K562 (cell line): ENCODE data around the gene ARPC4. TPM values are rescaled to one million over a fixed set of nuclear protein-coding genes. Genes with fewer than 3 reads are reported as not detected.

Experiments used
- ATAC-seq: fragments of 200-7000 bp; cut with Tn5 transposase; 3 replicates; pipeline ENCODE4 v1.9.1; 2020; ENCODE audit warnings: moderate library complexity
- BruUV-seq: library from RNA; stranded (reverse); fragments of 400-500 nt; replicated peaks from 2 replicates; lab custom pipeline; 2021; lab: Mats Ljungman, UMichigan
- CTCF ChIA-PET: fragments of 300-600 bp; formaldehyde crosslinking; extraction: SDS; loops from one replicate; lab custom pipeline; 2021; ENCODE audit warnings: low intra/inter-chr PET ratio; lab: Yijun Ruan, JAX
- POLR2A ChIA-PET: fragments of 300-600, 350-650 bp; sonication (Branson Sonifier 250); formaldehyde crosslinking; extraction: SDS; loops from one replicate; lab custom pipeline; 2021; ENCODE audit warnings: antibody characterized with exemption, inconsistent platforms; lab: Yijun Ruan, JAX
- DNase-seq, 4 experiments: peaks; one replicate each; pipeline versions ENCODE4 v3.0.0 to v3.0.0-alpha.2; 2011 to 2018; ENCODE audit warnings: low spot score in 3 of 4, mixed read lengths in 3 of 4; ENCODE audit errors: extremely low read depth in 1 of 4
- FAIRE-seq: peaks from 2 replicates; lab custom pipeline; 2011; peaks lifted over from hg19 to GRCh38; lab: Jason Lieb, UNC
- H2AFZ ChIP-seq: 2 replicates; pipeline ENCODE4 v1.6.0; 2011; ENCODE audit warnings: low read depth, low read length, control low read depth, inconsistent platforms
- H3K27ac ChIP-seq: fragments of 200-600 bp; 3 replicates; pipeline ENCODE4 v1.8.0; 2011; ENCODE audit warnings: low read depth, mild to moderate bottlenecking, control low read depth, inconsistent platforms, low read length, moderate library complexity, mixed read lengths; ENCODE audit errors: extremely low read depth
- H3K27me3 ChIP-seq, 2 experiments: fragments of 300-600 bp in 1 of 2; 2 replicates in 1 of 2; 3 replicates in 1 of 2; pipeline versions ENCODE4 v1.6.0 to v1.8.0; 2011; ENCODE audit warnings: inconsistent platforms in 2 of 2, low read length in 2 of 2, mild to moderate bottlenecking in 1 of 2, mixed read lengths in 1 of 2, moderate library complexity in 1 of 2; ENCODE audit not compliant: control insufficient read depth in 2 of 2, insufficient read depth in 2 of 2
- H3K36me3 ChIP-seq: fragments of 300-600 bp; 3 replicates; pipeline ENCODE4 v1.8.0; 2011; ENCODE audit warnings: mild to moderate bottlenecking, low read length, inconsistent platforms; ENCODE audit not compliant: control insufficient read depth, insufficient read depth
- H3K4me1 ChIP-seq, 2 experiments: fragments of 200-600 bp in 1 of 2; replicated peaks in 1 of 2; 2 replicates in 1 of 2; 3 replicates in 1 of 2; pipeline versions ENCODE4 v1.5.1 to v1.8.0; 2011; ENCODE audit warnings: inconsistent platforms in 2 of 2, low read length in 2 of 2, mild to moderate bottlenecking in 1 of 2, mixed read lengths in 1 of 2, moderate library complexity in 1 of 2; ENCODE audit not compliant: control insufficient read depth in 2 of 2, insufficient read depth in 2 of 2
- H3K4me2 ChIP-seq: 2 replicates; pipeline ENCODE4 v1.6.1; 2011; ENCODE audit warnings: low read length, control low read depth, inconsistent platforms, mixed read lengths; ENCODE audit not compliant: insufficient read depth
- H3K4me3 ChIP-seq: fragments of 200-600 bp; sonication (generic), shearing (Covaris generic); 2 replicates; pipeline ENCODE4 v1.5.1; 2016; ENCODE audit warnings: control low read depth, inconsistent platforms
- H3K79me2 ChIP-seq: fragments of 200-600 bp; 3 replicates; pipeline ENCODE4 v1.8.0; 2011; ENCODE audit warnings: low read length, inconsistent platforms; ENCODE audit not compliant: control insufficient read depth, insufficient read depth
- H3K9ac ChIP-seq, 2 experiments: 2 replicates each; pipeline versions ENCODE4 v1.6.0 to v1.6.1; 2011; ENCODE audit warnings: low read depth in 2 of 2, low read length in 2 of 2, control low read depth in 1 of 2, inconsistent platforms in 1 of 2, mild to moderate bottlenecking in 1 of 2, mixed read lengths in 1 of 2; ENCODE audit not compliant: insufficient read depth in 1 of 2
- H3K9me1 ChIP-seq: one replicate; pipeline ENCODE4 v1.6.0; 2011; ENCODE audit warnings: inconsistent platforms, mild to moderate bottlenecking, low read length, moderate library complexity; ENCODE audit not compliant: control insufficient read depth, insufficient read depth
- H3K9me3 ChIP-seq: replicated peaks from 2 replicates; pipeline ENCODE4 v1.5.1; 2011; ENCODE audit warnings: low read depth, low read length, inconsistent platforms; ENCODE audit not compliant: control insufficient read depth, insufficient read depth
- H4K20me1 ChIP-seq: replicated peaks from 2 replicates; pipeline ENCODE4 v1.6.1; 2011; ENCODE audit warnings: low read length, inconsistent platforms, mixed read lengths; ENCODE audit not compliant: control insufficient read depth, insufficient read depth
- ADNP ChIP-seq: fragments of 200-800 bp; sonication (Bioruptor generic); IDR thresholded peaks from 2 replicates; pipeline ENCODE4 v1.6.1; 2016; ENCODE audit warnings: missing genetic modification characterization, missing compliant biosample characterization
- BMI1 ChIP-seq: fragments of 150-350 bp; IDR thresholded peaks from 2 replicates; pipeline ENCODE4 v1.6.1; 2014; ENCODE audit warnings: low read length
- CEBPG ChIP-seq, 3 experiments: fragments of 200-800 bp in 1 of 3; sonication (Bioruptor generic) in 1 of 3; sonication (generic) in 1 of 3; formaldehyde crosslinking in 1 of 3; IDR thresholded peaks in 2 of 3; conservative IDR thresholded peaks in 1 of 3; 2 replicates each; pipeline versions ENCODE4 v1.6.1 to v1.8.0; 2016 to 2022; ENCODE audit warnings: missing compliant biosample characterization in 2 of 3, missing genetic modification characterization in 2 of 3, mild to moderate bottlenecking in 1 of 3, missing genetic modification reagents in 1 of 3
- ETS2 ChIP-seq: IDR thresholded peaks from 2 replicates; pipeline ENCODE4 v1.6.1; 2016; ENCODE audit warnings: borderline replicate concordance, missing genetic modification characterization, mild to moderate bottlenecking, moderate library complexity, missing compliant biosample characterization; ENCODE audit not compliant: poor library complexity, severe bottlenecking
- IFI16 ChIP-seq: fragments of 250-450 bp; sonication (Bioruptor Pico); IDR thresholded peaks from 2 replicates; pipeline ENCODE4 v2.1.2; 2022; ENCODE audit warnings: mild to moderate bottlenecking, inconsistent platforms
- KAT8 ChIP-seq: fragments of 450-650 bp; IDR thresholded peaks from 2 replicates; pipeline ENCODE4 v1.6.1; 2016; ENCODE audit warnings: low read depth, mild to moderate bottlenecking
- NBN ChIP-seq: fragments of 450-650 bp; IDR thresholded peaks from 2 replicates; pipeline ENCODE4 v1.6.1; 2016; ENCODE audit warnings: low read depth, mild to moderate bottlenecking
- RUNX1 ChIP-seq: sonication (generic); IDR thresholded peaks from 2 replicates; pipeline ENCODE4 v1.6.1; 2016; ENCODE audit warnings: antibody characterized with exemption, low read depth
- TEAD4 ChIP-seq, 2 experiments: sonication (generic) in 1 of 2; formaldehyde crosslinking in 1 of 2; IDR thresholded peaks; 2 replicates each; pipeline versions ENCODE4 v1.6.1 to v1.8.0; 2012 to 2022; ENCODE audit warnings: borderline replicate concordance in 1 of 2, inconsistent platforms in 1 of 2, low read length in 1 of 2, mild to moderate bottlenecking in 1 of 2, missing genetic modification reagents in 1 of 2
- ZC3H4 ChIP-seq: sonication (generic); formaldehyde crosslinking; IDR thresholded peaks from 2 replicates; pipeline ENCODE4 v1.9.0; 2021; ENCODE audit warnings: missing genetic modification reagents, borderline replicate concordance
- ZNF23 ChIP-seq: fragments of 250-450 bp; sonication (Bioruptor Pico); IDR thresholded peaks from 2 replicates; pipeline ENCODE4 v1.4.0; 2020; ENCODE audit warnings: mild to moderate bottlenecking
- ZNF239 ChIP-seq: fragments of 250-450 bp; sonication (Bioruptor Pico); IDR thresholded peaks from 2 replicates; pipeline ENCODE4 v1.4.0; 2020; ENCODE audit warnings: mild to moderate bottlenecking
- ZNF316 ChIP-seq: fragments of 450-650 bp; IDR thresholded peaks from 2 replicates; pipeline ENCODE4 v1.6.1; 2016
- ZNF57 ChIP-seq: fragments of 450-650 bp; formaldehyde crosslinking; IDR thresholded peaks from 2 replicates; pipeline ENCODE4 v1.4.0; 2020; ENCODE audit warnings: mild to moderate bottlenecking, moderate library complexity
- WGBS: fragments of 100-300 bp; shearing (Covaris generic); methylation state at CpG from one replicate; pipeline ENCODE4 v1.1.6; 2016; ENCODE audit warnings: low coverage, mixed read lengths; ENCODE audit not compliant: insufficient coverage; ENCODE audit errors: missing lambda C conversion rate; 5-methylcytosine and 5-hydroxymethylcytosine counted together
- in situ Hi-C: fragments of 300-500 bp; cut with MboI; formaldehyde crosslinking; loops from 4 replicates; pipeline ENCODE4 v1.15.0; 2018; ENCODE audit warnings: inconsistent platforms, mixed read lengths
- intact Hi-C: fragments of 100-400 bp; cut with micrococcal nuclease; formaldehyde crosslinking; loops from 2 replicates; pipeline ENCODE4 v1.14.2; 2022
- polyA plus RNA-seq, 8 experiments: library from polyadenylated mRNA; depleted of rRNA in 4 of 8; stranded (reverse) in 5 of 8; unstranded in 3 of 8; fragments of >200 nt; fragmentation: Nextera tagmentation in 2 of 8; fragmentation: Illumina TruSeq in 1 of 8; extraction: Ambion mirVana in 2 of 8; extraction: Trizol in 1 of 8; gene quantifications; 2 replicates each; pipeline versions ENCODE4 v1.2.1 to v1.2.3, GENCODE V29; 2011 to 2014; ENCODE audit warnings: inconsistent platforms in 1 of 8, missing spikeins in 1 of 8
- total RNA-seq, 7 experiments: library from RNA; depleted of rRNA in 6 of 7; stranded (reverse); fragments of >200 nt in 6 of 7; fragmentation: Illumina TruSeq in 2 of 7; extraction: Trizol in 2 of 7; gene quantifications; 2 replicates each; pipeline versions ENCODE4 v1.2.1 to v1.2.3, GENCODE V29; 2011 to 2021; ENCODE audit warnings: low replicate concordance in 1 of 7
- TF ChIP-seq, protein P1 (sequence below): sonication (generic); formaldehyde crosslinking; IDR thresholded peaks from 2 replicates; pipeline ENCODE4 v1.9.0; 2022; ENCODE audit warnings: mild to moderate bottlenecking, missing genetic modification reagents
- TF ChIP-seq, protein P2 (sequence below): sonication (generic); formaldehyde crosslinking; IDR thresholded peaks from 2 replicates; pipeline ENCODE4 v1.8.0; 2022; ENCODE audit warnings: missing genetic modification reagents, mild to moderate bottlenecking, moderate library complexity, borderline replicate concordance
- TF ChIP-seq, protein P3 (sequence below): fragments of 150-350 bp; conservative IDR thresholded peaks from 2 replicates; pipeline ENCODE4 v1.6.1; 2014; ENCODE audit warnings: low read length

The ARPC4 gene
- total and polyA plus RNA-seq, 9 of the 15 experiments (the other 6 are each of a cell fraction or from before 2014, with no cell fraction given), result 20.1 to 153 (median 119) TPM

DNA sequence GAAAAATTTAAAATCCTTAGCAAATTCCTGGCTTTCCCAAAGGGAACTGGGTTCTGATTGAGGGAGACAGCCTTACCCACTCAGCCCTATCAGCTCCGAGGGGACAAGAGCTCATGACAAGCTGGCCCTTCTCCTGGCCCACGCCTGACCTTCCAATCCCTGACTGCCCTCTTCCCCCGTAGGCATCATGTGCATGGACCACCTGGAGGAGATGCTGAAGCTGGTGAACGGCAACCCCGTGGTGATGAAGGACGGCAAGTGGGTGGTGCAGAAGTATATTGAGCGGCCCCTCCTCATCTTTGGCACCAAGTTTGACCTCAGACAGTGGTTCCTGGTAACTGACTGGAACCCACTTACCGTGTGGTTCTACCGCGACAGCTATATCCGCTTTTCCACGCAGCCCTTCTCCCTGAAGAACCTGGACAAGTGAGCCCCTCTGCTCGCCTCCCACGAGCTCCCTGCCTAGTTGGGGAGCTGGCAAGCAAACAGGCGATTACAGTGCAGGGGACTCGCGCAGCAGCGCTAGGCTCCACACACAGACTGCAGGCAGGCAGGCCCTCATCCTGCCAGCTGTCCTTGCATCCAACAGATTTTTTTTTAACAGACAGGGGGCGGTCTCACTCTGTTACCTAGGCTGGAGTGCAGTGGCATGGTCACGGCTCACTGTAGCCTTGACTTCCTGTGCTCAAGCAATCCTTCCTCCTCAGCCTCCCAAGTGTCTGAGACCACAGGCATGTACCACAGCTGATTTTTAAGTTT, 34.1 kb downstream of the ARPC4 start:
- ChIA-PET CTCF (no interaction called here), POLR2A (interaction anchor here (0.6 to 3.2 kb wide), 7 partner anchors 9 to 41 kb away, joined by 3 to 18 read pairs (median 4); partner anchors contain the start of genes ARPC4 and TADA3)
- Histone ChIP-seq H3K4me2 (no peak overlapping the region), H3K36me3 (peaks cover 54% of the 10 kb centered on the region), H3K79me2 (no peaks in the 10 kb centered on the region), H3K27ac (no peak overlapping the region), H3K9me3 (no peaks in the 10 kb centered on the region), H2AFZ (no peak overlapping the region), H3K27me3 (no peaks in the 10 kb centered on the region), H3K9me1 (peaks cover 4% of the 10 kb centered on the region), H3K4me1 (peaks cover 0 to 11% of the 10 kb centered on the region in 2 experiments; a peak in 2 of 5 replicates), H3K4me3 (no peak overlapping the region), H4K20me1 (no peaks in the 10 kb centered on the region; the same call in 1 of the 2 replicates), H3K9ac (0 out of 4 replicates have a peak overlapping the region, but pooled peaks of 1 of the 2 experiments have one; percentile 1)
- DNase-seq, result peak in 2 of 4 experiments; percentile 33 to 62
- no TSS peak for BruUV-seq
- intact Hi-C loops (no loop called here), in situ Hi-C loops (loop anchor here (25.0 kb wide), 1 partner anchor 910 kb away; no protein-coding TSS in a partner anchor)
- FAIRE-seq, result peak; percentile 40
- 88% methylated on average over 20 of the region's 20 CpGs for WGBS
- peak; percentile 88 for ATAC-seq
- TF ChIP-seq IFI16 (no peak), ZNF239 (no peak), BMI1 (no peak), KAT8 (no peak), ZNF316 (0 out of 2 replicates have a peak, but pooled peaks have one; percentile 7), RUNX1 (no peak), ETS2 (tag) (no peak), CEBPG (CRISPR knock-in tag; IDR thresholded peaks at IDR 0.05) (no peak), CEBPG (tag; conservative IDR thresholded peaks at IDR 0.05 in 1 of 2, IDR thresholded peaks at IDR 0.05 in 1 of 2) (no peak), NBN (no peak), ZNF23 (CRISPR knock-in tag) (no peak), TEAD4 (IDR thresholded peaks at IDR 0.05; ENCODE audit: low read length) (peak; percentile 7; the same call in 1 of the 2 replicates), TEAD4 (CRISPR knock-in tag; IDR thresholded peaks at IDR 0.05; ENCODE audit: borderline replicate concordance) (no peak), ZNF57 (CRISPR knock-in tag) (no peak), ADNP (tag) (no peak), ZC3H4 (CRISPR knock-in tag) (no peak)
- TF ChIP-seq, protein P1, sequence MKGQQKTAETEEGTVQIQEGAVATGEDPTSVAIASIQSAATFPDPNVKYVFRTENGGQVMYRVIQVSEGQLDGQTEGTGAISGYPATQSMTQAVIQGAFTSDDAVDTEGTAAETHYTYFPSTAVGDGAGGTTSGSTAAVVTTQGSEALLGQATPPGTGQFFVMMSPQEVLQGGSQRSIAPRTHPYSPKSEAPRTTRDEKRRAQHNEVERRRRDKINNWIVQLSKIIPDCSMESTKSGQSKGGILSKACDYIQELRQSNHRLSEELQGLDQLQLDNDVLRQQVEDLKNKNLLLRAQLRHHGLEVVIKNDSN (CRISPR knock-in tag), result no peak
- TF ChIP-seq, protein P2, sequence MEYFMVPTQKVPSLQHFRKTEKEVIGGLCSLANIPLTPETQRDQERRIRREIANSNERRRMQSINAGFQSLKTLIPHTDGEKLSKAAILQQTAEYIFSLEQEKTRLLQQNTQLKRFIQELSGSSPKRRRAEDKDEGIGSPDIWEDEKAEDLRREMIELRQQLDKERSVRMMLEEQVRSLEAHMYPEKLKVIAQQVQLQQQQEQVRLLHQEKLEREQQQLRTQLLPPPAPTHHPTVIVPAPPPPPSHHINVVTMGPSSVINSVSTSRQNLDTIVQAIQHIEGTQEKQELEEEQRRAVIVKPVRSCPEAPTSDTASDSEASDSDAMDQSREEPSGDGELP (CRISPR knock-in tag), result peak; percentile 83
- TF ChIP-seq, protein P3, sequence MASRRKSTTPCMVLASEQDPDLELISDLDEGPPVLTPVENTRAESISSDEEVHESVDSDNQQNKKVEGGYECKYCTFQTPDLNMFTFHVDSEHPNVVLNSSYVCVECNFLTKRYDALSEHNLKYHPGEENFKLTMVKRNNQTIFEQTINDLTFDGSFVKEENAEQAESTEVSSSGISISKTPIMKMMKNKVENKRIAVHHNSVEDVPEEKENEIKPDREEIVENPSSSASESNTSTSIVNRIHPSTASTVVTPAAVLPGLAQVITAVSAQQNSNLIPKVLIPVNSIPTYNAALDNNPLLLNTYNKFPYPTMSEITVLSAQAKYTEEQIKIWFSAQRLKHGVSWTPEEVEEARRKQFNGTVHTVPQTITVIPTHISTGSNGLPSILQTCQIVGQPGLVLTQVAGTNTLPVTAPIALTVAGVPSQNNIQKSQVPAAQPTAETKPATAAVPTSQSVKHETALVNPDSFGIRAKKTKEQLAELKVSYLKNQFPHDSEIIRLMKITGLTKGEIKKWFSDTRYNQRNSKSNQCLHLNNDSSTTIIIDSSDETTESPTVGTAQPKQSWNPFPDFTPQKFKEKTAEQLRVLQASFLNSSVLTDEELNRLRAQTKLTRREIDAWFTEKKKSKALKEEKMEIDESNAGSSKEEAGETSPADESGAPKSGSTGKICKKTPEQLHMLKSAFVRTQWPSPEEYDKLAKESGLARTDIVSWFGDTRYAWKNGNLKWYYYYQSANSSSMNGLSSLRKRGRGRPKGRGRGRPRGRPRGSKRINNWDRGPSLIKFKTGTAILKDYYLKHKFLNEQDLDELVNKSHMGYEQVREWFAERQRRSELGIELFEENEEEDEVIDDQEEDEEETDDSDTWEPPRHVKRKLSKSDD, result no peak
